ENCODE measurements around the gene ZSCAN10.
"Not testable (repeated sequence)": the region's sequence is repeated elsewhere in the genome, so short reads cannot be mapped to it uniquely, and the experiment has no call there.

Gene ZSCAN10

GRCh38 chr16:3063625-3064386 lies 35.3 kb downstream of the ZSCAN10 start:
- no peak for DNase-seq (ENCODE audit: low spot score)

DNA sequence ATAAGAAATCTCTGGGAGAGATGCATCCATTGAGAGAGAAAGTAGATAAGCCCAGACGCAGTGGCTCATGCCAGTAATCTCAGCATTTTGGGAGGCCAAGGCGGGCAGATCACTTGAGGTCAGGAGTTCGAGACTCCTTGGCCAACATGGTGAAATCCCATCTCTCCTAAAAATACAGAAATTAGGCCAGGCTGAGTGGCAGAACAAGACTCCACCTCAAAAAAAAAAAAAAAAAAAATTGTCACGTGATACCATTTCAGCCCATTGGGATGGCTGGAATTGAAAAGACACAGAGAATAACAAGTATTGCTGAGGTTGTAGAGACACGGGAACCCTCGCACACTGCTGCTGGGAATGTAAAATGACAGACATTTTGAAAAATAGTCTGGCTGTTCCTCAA lies 36.5 kb downstream of the ZSCAN10 start:
- DNase-seq (ENCODE audit: low spot score): no peak

GRCh38 chr16:3060339-3061127 lies 38.6 kb downstream of the ZSCAN10 start:
- DNase-seq (ENCODE audit: low spot score): no peak

- DNase-seq (ENCODE audit: low spot score): no peak
These were observed 39.3 kb downstream of the ZSCAN10 start for GRCh38 chr16:3059723-3060242.

DNA sequence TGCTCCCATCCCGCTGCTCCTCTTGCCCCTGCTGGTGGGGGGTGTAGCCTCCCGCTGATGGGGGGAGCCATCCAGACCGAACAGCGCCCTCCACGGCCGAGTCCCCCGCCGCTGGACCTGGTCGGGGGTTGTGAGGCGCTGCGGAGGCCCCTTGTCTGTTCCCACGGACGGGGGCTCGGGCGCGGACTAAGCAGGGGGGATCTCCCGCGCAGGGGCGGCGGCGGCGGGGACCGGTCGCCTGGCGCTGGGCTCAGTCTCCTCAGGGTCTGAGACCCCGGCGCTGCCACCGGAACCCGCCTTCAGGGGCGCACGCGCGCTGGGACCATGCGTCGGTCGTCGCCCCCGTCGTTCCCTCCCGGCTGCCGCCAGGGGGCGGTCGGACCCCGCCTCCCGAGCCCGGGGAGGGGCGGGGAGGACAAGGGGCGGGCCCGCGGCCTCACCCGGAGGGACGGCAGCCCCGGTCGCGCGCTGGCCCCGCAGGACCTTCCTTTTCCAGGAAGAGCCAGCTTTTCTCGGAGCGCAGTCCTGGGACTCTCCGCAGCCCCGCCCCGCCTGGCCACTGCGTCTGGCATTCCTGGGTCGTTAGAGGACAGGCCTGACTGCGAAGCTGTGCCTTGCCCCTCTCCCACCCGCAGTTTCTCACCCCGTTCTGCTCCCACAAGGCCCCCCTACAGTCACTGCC lies 39.9 kb downstream of the ZSCAN10 start:
- DNase-seq (ENCODE audit: low spot score): peak; percentile 76

DNA sequence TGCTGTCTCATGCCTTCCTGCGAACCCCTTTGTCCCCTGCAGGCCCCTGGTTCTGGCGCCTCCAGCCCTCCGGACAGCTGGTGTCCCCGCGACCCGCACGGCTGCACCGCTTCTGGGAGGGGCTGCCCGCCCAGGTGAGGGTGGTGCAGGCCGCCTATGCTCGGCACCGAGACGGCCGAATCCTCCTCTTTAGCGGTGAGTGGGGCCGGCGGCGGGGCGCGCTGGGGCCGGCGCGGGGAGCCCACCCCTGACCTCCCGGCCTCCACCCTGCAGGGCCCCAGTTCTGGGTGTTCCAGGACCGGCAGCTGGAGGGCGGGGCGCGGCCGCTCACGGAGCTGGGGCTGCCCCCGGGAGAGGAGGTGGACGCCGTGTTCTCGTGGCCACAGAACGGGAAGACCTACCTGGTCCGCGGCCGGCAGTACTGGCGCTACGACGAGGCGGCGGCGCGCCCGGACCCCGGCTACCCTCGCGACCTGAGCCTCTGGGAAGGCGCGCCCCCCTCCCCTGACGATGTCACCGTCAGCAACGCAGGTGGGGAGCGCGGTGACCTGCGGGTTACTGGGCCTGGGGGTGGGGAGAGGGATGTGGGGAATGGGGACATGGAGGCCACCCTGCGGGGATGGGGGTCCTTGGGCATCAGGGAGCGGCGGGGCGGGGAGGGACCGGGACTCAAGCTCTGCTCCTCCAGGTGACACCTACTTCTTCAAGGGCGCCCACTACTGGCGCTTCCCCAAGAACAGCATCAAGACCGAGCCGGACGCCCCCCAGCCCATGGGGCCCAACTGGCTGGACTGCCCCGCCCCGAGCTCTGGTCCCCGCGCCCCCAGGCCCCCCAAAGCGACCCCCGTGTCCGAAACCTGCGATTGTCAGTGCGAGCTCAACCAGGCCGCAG lies 40.7 kb downstream of the ZSCAN10 start:
- DNase-seq (ENCODE audit: low spot score): peak; percentile 8

GRCh38 chr16:3057181-3058138 lies 41.6 kb downstream of the ZSCAN10 start:
- no peak for DNase-seq (ENCODE audit: low spot score)

DNA sequence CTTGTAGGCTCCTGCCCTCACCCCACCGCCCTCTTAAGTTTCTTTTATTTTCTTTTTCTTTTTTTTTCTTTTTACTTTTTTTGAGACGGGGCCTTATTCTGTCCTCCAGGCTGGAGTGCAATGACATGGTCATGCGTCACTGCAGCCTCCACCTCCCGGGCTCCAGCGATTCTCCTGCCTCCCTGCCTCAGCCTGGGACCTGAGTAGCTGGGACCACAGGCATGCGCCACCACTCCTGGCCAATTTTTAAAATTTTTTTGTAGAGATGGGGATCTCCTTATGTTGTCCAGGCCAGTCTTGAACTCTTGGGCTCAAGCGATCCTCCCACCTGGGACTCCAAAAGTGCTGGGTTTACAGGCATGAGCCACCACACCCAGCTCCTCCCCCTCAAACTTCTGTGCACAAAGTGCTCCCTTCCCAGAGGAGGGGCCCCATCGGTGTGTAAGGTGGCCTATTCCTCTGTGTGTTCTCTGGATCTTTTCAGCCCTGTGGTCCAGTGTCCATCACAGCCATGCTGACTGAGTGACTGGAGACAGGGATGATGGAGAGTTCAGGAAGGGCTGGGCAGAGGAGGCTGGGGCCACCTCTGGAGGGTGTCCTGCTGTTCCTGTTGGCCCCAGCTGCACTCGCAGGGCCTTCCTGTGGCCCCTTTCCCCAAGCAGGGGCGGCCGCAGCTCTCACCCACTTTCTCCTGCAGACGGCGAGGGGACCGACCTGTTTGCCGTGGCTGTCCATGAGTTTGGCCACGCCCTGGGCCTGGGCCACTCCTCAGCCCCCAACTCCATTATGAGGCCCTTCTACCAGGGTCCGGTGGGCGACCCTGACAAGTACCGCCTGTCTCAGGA lies 42.5 kb downstream of the ZSCAN10 start:
- no peak for DNase-seq (ENCODE audit: low spot score)

DNA sequence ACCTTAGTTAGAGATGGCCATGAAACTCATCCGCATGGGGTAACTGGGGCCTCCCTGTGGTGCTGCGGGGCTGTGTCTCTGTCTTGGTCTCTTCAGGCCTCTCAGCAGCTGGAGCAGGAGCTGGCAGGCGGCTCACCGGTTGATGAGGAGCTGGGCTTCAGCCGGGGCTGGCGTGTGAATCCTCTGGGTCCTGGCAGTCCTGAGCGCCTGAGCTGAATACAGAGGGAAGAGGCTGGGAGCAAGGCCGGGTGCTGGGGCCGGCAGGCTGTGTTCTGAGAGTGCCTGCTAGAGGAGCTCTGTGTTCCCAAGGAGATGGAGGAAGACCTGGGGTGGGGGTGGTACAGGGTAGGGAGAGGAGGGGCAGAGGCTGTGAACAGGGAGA lies 43.4 kb downstream of the ZSCAN10 start:
- not testable (repeated sequence) for DNase-seq (ENCODE audit: low spot score)

- DNase-seq (ENCODE audit: low spot score): no peak
These were observed 43.9 kb downstream of the ZSCAN10 start for GRCh38 chr16:3054965-3055733.

- DNase-seq (ENCODE audit: low spot score): not testable (repeated sequence)
These were observed 45.8 kb downstream of the ZSCAN10 start for GRCh38 chr16:3053330-3053710.

- not testable (repeated sequence) for DNase-seq (ENCODE audit: low spot score)
These were observed 46.3 kb downstream of the ZSCAN10 start for GRCh38 chr16:3052571-3053329.

- no peak for DNase-seq (ENCODE audit: low spot score)
These were observed 47.6 kb downstream of the ZSCAN10 start for GRCh38 chr16:3051494-3051893.

DNA sequence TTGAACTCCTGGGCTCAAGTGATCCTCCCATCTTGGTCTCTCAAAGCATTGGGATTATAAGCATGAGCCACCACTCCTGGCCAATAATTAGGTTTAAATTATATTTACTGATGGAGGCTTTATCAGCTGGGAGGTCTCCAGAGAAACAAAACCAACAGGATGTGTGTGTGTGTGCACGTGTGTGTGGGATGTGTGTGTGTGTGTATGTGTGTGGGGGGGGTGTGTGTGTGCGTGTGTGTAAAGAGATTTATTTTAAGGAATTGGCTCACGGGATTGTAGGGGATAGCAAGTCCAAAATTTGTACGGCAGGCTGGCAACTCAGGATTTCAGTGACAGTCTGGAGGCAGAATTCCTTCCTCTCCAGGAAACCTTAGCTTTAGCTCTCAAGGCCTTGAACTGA lies 48.1 kb downstream of the ZSCAN10 start:
- DNase-seq (ENCODE audit: low spot score): no peak

DNA sequence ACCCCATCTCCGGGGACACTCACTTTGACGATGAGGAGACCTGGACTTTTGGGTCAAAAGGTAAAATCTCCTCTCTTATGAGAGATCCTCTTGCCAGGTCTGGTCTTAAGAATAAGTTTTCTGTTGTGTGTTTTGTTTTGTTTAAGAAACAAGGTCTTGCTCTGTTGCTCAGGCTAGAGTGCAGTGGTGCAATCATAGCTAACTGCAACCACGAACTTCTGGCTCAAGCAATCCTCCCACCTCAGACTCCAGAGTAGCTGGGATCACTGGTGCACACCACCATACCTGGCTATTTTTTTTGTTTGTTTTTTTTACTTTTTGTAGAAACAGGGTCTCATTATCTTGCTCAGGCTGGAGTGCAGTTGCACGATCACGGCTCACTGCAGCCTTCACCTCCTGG lies 48.6 kb downstream of the ZSCAN10 start:
- DNase-seq (ENCODE audit: low spot score): no peak

GRCh38 chr16:3049921-3050481 lies 49.1 kb downstream of the ZSCAN10 start:
- DNase-seq (ENCODE audit: low spot score): no peak

- DNase-seq (ENCODE audit: low spot score): no peak
These were observed 51.7 kb downstream of the ZSCAN10 start for GRCh38 chr16:3047387-3047720.
